HG03439 (cell line): Measurements from ENCODE around the gene ZNF679.
"Not testable (repeated sequence)": the region's sequence is repeated elsewhere in the genome, so short reads cannot be mapped to it uniquely, and the experiment has no call there.

Experiments
- ATAC-seq: cut with Tn5 transposase; IDR thresholded peaks from one replicate; pipeline ENCODE4 v1.9.1; 2021; ENCODE audit warnings: mild to moderate bottlenecking, moderate library complexity; ENCODE audit not compliant: unreplicated experiment

ZNF679 gene

DNA sequence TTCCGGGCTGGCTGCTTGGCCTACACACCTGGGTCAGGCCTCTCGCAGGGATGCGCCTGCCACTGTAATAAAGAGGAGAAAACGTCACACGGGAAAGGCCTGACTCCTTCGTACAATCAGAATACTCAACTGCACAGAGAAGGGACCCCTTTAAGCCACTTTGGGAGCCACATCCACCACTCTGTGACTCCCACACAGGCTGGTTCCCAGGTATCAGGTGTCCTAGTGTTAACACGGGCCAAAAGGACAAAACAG lies 79.7 kb downstream of the ZNF679 start:
- ATAC-seq: no peak

- ATAC-seq: no peak
Observed at GRCh38 chr7:64310426-64310825, 82.2 kb downstream of the ZNF679 start.

- ATAC-seq: no peak
Observed at GRCh38 chr7:64312826-64313225, 84.6 kb downstream of the ZNF679 start.

DNA sequence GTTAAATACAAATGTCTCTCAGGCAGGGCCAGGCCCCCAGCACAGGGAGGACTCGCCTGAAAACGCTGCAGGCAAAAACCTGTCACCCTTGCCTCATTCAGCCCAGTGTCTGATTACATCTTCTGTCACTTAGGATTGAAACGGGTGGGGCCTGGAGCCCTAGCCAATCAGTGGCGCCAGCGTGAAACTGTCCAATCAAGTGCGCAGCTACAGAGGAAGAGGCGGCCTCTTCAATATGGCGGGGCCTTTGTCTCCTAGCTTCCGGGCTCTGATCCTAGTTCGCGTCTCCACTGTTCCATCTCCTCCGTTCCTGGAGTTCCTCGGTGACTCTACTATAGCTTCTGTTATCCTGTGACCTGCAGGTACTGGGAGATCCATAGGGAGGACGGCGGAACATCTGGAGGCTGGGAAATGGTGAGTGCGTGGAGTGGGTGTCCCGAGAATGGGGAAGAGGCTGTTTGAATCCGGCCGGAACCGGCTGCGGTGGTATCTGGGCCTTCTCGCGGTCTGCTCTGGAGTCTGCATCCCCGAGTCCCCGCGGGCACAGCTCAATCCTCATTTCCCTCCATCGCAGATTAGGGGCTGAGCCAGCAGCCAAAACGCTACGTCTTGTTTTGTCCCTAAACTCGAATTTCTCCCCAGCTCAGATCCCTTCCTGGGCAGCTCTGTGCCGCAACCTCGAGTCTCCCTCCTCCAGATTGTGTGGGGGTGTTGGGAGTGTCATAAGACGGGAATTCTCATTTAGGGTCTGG lies 85.6 kb downstream of the ZNF679 start, which contains the start of gene ZNF736:
Gene ZNF736 (plus strand): TSS at position 222 of the 752 bp plus-strand sequence. CDS start 190 bp downstream, at position 412.
- peak; percentile 100 for ATAC-seq

DNA sequence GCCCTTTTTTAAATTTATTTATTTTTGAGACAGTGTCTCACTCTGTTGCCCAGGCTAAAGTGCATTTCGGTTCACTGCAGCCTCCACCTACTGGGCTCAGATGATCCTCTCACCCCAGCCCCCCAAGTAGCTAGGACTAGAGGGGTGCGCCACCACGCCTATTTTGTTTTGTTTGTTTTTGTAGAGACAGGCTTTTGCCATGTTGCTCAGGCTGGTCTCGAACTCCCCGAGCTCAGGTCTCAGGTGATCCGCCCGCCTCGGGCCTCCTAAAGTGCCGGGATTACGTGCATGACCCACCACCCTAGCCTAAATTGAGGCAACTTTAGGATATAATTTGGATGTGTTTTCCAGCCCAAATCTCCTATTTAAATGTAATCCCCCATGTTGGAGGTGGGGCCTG lies 86.3 kb downstream of the ZNF679 start:
- ATAC-seq: no peak

- not testable (repeated sequence) for ATAC-seq
Observed at GRCh38 chr7:64316031-64316742, 87.9 kb downstream of the ZNF679 start.
